Neural cell (in vitro differentiated cells): ENCODE results near the gene PTGR1. TPM values are rescaled to one million over a fixed set of nuclear protein-coding genes. Genes with fewer than 3 reads are reported as not detected.

Source experiments
- H2AFZ ChIP-seq: fragments of 200-600, 300-800 bp; sonication (generic), shearing (Covaris generic); 2 replicates; pipeline ENCODE4 v1.6.0; 2014; ENCODE audit warnings: low read depth, mild to moderate bottlenecking, antibody characterized with exemption, low read length, moderate library complexity
- H3F3A ChIP-seq: fragments of 200-600 bp; shearing (Covaris generic); 2 replicates; pipeline ENCODE4 v1.6.1; 2016; ENCODE audit warnings: mild to moderate bottlenecking, moderate library complexity, mixed read lengths, antibody characterized with exemption, low read length; ENCODE audit not compliant: insufficient read depth, poor library complexity, severe bottlenecking
- H3K27ac ChIP-seq: fragments of 200-600, 300-800 bp; sonication (generic), shearing (Covaris generic); 2 replicates; pipeline ENCODE4 v1.5.1; 2014; ENCODE audit warnings: mild to moderate bottlenecking, low read length, moderate library complexity
- H3K27me3 ChIP-seq: fragments of 300-800, 200-600 bp; sonication (generic), shearing (Covaris generic); 2 replicates; pipeline ENCODE4 v1.6.0; 2014; ENCODE audit warnings: mild to moderate bottlenecking, low read depth, low read length, moderate library complexity; ENCODE audit not compliant: insufficient read depth
- H3K36me3 ChIP-seq: fragments of 300-800, 200-600 bp; sonication (generic), shearing (Covaris generic); 2 replicates; pipeline ENCODE4 v1.5.1; 2014; ENCODE audit warnings: mild to moderate bottlenecking, antibody characterized with exemption, low read length, moderate library complexity; ENCODE audit not compliant: insufficient read depth
- H3K4me2 ChIP-seq: fragments of 300-800, 200-600 bp; sonication (generic), shearing (Covaris generic); 2 replicates; pipeline ENCODE4 v1.6.0; 2014; ENCODE audit warnings: mild to moderate bottlenecking, low read length
- H3K4me3 ChIP-seq: fragments of 300-800, 200-600 bp; sonication (generic), shearing (Covaris generic); 2 replicates; pipeline ENCODE4 v1.5.1; 2014; ENCODE audit warnings: mild to moderate bottlenecking, low read length, moderate library complexity
- H3K79me2 ChIP-seq: fragments of 200-600 bp; shearing (Covaris generic); replicated peaks from 2 replicates; pipeline ENCODE4 v1.6.0; 2014; ENCODE audit warnings: mild to moderate bottlenecking, low read length, moderate library complexity; ENCODE audit not compliant: insufficient read depth
- H3K9ac ChIP-seq: fragments of 300-800, 200-600 bp; sonication (generic), shearing (Covaris generic); 2 replicates; pipeline ENCODE4 v1.6.1; 2016; ENCODE audit warnings: mild to moderate bottlenecking, low read length, mixed read lengths
- H3K9me2 ChIP-seq: fragments of 200-600 bp; shearing (Covaris generic); 2 replicates; pipeline ENCODE4 v1.6.1; 2016; ENCODE audit warnings: mild to moderate bottlenecking, low read length, mixed read lengths; ENCODE audit not compliant: insufficient read depth
- H3K9me3 ChIP-seq: fragments of 200-600, 300-800 bp; sonication (generic), shearing (Covaris generic); 2 replicates; pipeline ENCODE4 v1.6.1; 2016; ENCODE audit warnings: mild to moderate bottlenecking, mixed run types, low read length, moderate library complexity, mixed read lengths
- H4K20me1 ChIP-seq: fragments of 200-600 bp; shearing (Covaris generic); 2 replicates; pipeline ENCODE4 v1.6.1; 2016; ENCODE audit warnings: mild to moderate bottlenecking, mixed run types; ENCODE audit not compliant: insufficient read depth
- EP300 ChIP-seq: fragments of 450-650 bp; conservative IDR thresholded peaks from 2 replicates; pipeline ENCODE4 v1.6.1; 2014; ENCODE audit warnings: antibody characterized with exemption, mild to moderate bottlenecking, moderate library complexity; ENCODE audit not compliant: poor library complexity, severe bottlenecking
- EZH2 ChIP-seq: fragments of 200-600, 300-800 bp; shearing (Covaris generic), sonication (generic); IDR thresholded peaks from 2 replicates; pipeline ENCODE4 v1.6.1; 2014; ENCODE audit warnings: antibody characterized with exemption, low read length, borderline replicate concordance, mild to moderate bottlenecking; ENCODE audit not compliant: insufficient read depth, poor library complexity, severe bottlenecking
- MXI1 ChIP-seq: fragments of 450-650 bp; conservative IDR thresholded peaks from 2 replicates; pipeline ENCODE4 v1.6.1; 2014; ENCODE audit warnings: antibody characterized with exemption, mild to moderate bottlenecking; ENCODE audit not compliant: poor library complexity, severe bottlenecking
- POLR2AphosphoS5 ChIP-seq: IDR thresholded peaks from 2 replicates; pipeline ENCODE4 v1.6.1; 2012
- RAD21 ChIP-seq: fragments of 450-650 bp; conservative IDR thresholded peaks from 2 replicates; pipeline ENCODE4 v1.6.1; 2014; ENCODE audit warnings: antibody characterized with exemption, mild to moderate bottlenecking, moderate library complexity
- SMC3 ChIP-seq: fragments of 450-650 bp; conservative IDR thresholded peaks from 2 replicates; pipeline ENCODE4 v1.6.1; 2014; ENCODE audit warnings: antibody characterized with exemption, mild to moderate bottlenecking, moderate library complexity; ENCODE audit not compliant: poor library complexity
- TAF1 ChIP-seq: IDR thresholded peaks from 2 replicates; pipeline ENCODE4 v1.6.1; 2012; ENCODE audit warnings: low read depth
- polyA plus RNA-seq: library from polyadenylated mRNA; depleted of rRNA; stranded (reverse); fragments of >200 nt; gene quantifications from 2 replicates; pipeline ENCODE4 v1.2.3, GENCODE V29; 2014
- TF ChIP-seq, protein P1 (sequence below): IDR thresholded peaks from 2 replicates; pipeline ENCODE4 v1.6.1; 2012; ENCODE audit warnings: borderline replicate concordance
- TF ChIP-seq, protein P2 (sequence below): fragments of 450-650 bp; IDR thresholded peaks from 2 replicates; pipeline ENCODE4 v1.5.1; 2014; ENCODE audit warnings: antibody characterized with exemption, mild to moderate bottlenecking, moderate library complexity; ENCODE audit not compliant: poor library complexity, severe bottlenecking

PTGR1 gene
- polyA plus RNA-seq, 1 donor from 2014 or later, result 6.6 TPM

DNA sequence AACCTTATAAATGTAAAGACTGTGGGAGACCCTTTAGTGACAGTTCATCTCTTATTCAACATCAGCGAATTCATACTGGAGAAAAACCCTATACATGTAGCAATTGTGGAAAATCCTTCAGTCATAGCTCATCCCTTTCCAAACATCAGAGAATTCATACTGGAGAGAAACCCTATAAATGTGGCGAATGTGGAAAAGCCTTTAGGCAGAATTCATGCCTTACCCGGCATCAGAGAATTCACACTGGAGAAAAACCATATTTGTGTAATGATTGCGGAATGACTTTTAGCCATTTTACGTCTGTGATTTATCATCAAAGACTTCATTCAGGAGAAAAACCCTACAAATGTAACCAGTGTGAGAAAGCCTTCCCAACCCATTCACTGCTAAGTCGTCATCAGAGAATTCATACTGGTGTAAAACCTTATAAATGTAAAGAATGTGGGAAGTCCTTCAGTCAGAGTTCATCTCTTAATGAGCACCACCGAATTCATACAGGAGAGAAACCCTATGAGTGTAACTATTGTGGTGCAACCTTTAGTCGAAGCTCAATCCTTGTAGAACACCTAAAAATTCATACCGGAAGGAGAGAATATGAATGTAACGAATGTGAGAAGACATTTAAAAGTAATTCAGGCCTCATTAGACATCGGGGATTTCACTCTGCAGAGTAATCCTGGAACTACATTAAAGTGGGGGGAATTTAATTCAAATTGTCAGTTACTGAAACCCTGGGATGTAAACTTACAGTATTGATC is 56.8 kb downstream of the PTGR1 start:
- no peaks in the 10 kb centered on the region for H3F3A ChIP-seq
- H3K36me3 ChIP-seq, result peaks cover 10% of the 10 kb centered on the region
- no peaks in the 10 kb centered on the region for H3K27me3 ChIP-seq
- no peak overlapping the region for H3K4me2 ChIP-seq
- H3K9me2 ChIP-seq, result no peaks in the 10 kb centered on the region
- no peak overlapping the region for H3K4me3 ChIP-seq
- no peak overlapping the region for H2AFZ ChIP-seq
- no peaks in the 10 kb centered on the region for H4K20me1 ChIP-seq
- no peak overlapping the region for H3K27ac ChIP-seq
- H3K79me2 ChIP-seq, result no peaks in the 10 kb centered on the region
- no peak overlapping the region for H3K9ac ChIP-seq
- peaks cover 34% of the 10 kb centered on the region for H3K9me3 ChIP-seq
- TF ChIP-seq, protein P1, sequence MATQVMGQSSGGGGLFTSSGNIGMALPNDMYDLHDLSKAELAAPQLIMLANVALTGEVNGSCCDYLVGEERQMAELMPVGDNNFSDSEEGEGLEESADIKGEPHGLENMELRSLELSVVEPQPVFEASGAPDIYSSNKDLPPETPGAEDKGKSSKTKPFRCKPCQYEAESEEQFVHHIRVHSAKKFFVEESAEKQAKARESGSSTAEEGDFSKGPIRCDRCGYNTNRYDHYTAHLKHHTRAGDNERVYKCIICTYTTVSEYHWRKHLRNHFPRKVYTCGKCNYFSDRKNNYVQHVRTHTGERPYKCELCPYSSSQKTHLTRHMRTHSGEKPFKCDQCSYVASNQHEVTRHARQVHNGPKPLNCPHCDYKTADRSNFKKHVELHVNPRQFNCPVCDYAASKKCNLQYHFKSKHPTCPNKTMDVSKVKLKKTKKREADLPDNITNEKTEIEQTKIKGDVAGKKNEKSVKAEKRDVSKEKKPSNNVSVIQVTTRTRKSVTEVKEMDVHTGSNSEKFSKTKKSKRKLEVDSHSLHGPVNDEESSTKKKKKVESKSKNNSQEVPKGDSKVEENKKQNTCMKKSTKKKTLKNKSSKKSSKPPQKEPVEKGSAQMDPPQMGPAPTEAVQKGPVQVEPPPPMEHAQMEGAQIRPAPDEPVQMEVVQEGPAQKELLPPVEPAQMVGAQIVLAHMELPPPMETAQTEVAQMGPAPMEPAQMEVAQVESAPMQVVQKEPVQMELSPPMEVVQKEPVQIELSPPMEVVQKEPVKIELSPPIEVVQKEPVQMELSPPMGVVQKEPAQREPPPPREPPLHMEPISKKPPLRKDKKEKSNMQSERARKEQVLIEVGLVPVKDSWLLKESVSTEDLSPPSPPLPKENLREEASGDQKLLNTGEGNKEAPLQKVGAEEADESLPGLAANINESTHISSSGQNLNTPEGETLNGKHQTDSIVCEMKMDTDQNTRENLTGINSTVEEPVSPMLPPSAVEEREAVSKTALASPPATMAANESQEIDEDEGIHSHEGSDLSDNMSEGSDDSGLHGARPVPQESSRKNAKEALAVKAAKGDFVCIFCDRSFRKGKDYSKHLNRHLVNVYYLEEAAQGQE, result no peak
- TF ChIP-seq EZH2 (no peak), POLR2AphosphoS5 (no peak), TAF1 (no peak), MXI1 (no peak), EP300 (no peak), RAD21 (no peak), SMC3 (no peak)
- TF ChIP-seq, protein P2, sequence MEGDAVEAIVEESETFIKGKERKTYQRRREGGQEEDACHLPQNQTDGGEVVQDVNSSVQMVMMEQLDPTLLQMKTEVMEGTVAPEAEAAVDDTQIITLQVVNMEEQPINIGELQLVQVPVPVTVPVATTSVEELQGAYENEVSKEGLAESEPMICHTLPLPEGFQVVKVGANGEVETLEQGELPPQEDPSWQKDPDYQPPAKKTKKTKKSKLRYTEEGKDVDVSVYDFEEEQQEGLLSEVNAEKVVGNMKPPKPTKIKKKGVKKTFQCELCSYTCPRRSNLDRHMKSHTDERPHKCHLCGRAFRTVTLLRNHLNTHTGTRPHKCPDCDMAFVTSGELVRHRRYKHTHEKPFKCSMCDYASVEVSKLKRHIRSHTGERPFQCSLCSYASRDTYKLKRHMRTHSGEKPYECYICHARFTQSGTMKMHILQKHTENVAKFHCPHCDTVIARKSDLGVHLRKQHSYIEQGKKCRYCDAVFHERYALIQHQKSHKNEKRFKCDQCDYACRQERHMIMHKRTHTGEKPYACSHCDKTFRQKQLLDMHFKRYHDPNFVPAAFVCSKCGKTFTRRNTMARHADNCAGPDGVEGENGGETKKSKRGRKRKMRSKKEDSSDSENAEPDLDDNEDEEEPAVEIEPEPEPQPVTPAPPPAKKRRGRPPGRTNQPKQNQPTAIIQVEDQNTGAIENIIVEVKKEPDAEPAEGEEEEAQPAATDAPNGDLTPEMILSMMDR, result no peak

DNA sequence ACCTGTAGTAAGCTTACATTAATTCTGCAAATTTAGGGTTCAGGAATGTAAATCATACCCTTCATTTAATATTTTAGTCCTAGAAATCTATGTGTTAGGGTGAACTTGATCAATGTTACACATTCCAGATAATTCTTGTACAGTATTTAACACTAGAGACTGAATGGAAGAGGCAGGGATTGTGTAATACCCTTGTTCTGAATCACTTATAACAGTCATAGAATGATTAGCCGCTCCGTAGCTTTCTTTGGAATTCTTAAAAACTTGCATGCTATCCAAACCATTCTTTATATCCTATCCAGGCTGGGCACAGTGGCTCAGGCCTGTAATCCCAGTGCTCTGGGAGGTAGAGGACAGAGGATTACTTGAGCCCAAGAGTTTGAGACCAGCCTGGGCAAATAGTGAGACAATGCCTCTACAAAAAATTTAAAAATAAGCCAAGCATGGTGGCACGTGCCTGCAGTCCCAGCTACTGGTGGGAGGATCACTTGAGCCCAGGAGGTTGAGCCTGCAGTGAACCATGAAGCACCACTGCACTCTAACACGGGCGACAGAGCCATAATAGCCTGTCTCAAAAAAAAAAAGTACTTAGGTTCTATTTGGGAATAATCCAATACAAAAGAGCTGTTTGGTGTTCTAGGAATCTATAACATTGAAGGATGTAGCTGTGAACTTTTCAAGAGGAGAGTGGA is 66.2 kb downstream of the PTGR1 start:
- H3K9me3 ChIP-seq, result no peaks in the 10 kb centered on the region
- H3K4me2 ChIP-seq, result no peak overlapping the region
- no peak overlapping the region for H3K27ac ChIP-seq
- no peaks in the 10 kb centered on the region for H3K79me2 ChIP-seq
- H3K36me3 ChIP-seq, result no peaks in the 10 kb centered on the region
- H3K27me3 ChIP-seq, result no peaks in the 10 kb centered on the region
- H3K9ac ChIP-seq, result no peak overlapping the region
- TF ChIP-seq RAD21 (no peak), MXI1 (no peak), SMC3 (no peak), EP300 (no peak), EZH2 (no peak), POLR2AphosphoS5 (no peak)
- H3K9me2 ChIP-seq, result no peaks in the 10 kb centered on the region
- no peaks in the 10 kb centered on the region for H3F3A ChIP-seq
- no peak overlapping the region for H3K4me3 ChIP-seq
- H4K20me1 ChIP-seq, result no peaks in the 10 kb centered on the region
- no peak overlapping the region for H2AFZ ChIP-seq
